ENCODE data around the gene APOBEC3B.
"Not testable (repeated sequence)": the region's sequence is repeated elsewhere in the genome, so short reads cannot be mapped to it uniquely, and the experiment has no call there.

The APOBEC3B gene

DNA sequence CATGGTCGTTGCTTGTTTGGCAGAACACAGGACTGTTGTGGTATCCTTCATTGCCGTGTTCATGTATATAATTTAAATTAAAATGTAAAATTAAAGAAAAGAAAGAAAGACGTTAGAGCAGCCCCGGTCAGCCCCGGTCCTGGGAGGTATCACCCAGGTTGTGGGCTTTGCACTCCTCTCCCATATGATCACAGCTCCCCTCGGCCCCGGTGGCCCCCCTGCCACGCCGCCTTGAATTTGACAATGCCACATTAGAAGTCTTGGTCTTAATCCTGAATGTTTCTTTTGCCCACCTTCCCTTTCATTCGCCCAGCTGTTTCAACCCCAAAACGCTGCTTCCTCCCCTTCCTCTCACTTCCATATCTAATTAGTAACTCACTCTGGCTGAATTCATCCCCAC, 13.3 kb upstream of the APOBEC3B start:
- Histone ChIP-seq H3K27ac (ENCODE audit: low read length) (no peak overlapping the region), H3K4me1 (ENCODE audit: control insufficient read depth, insufficient read depth, low read length) (no peaks in the 10 kb centered on the region), H3K36me3 (ENCODE audit: control insufficient read depth in 2 of 2, insufficient read depth in 2 of 2, low read length in 2 of 2) (no peaks in the 10 kb centered on the region), H3K27me3 (ENCODE audit: control insufficient read depth in 1 of 2, insufficient read depth in 2 of 2, low read length in 2 of 2) (peaks cover 0 to 4% of the 10 kb centered on the region in 2 donors), H3K4me3 (ENCODE audit: low read length in 2 of 2) (no peak overlapping the region), H3K9me3 (ENCODE audit: control insufficient read depth in 2 of 2, low read length in 2 of 2) (no peaks in the 10 kb centered on the region), H3K9ac (ENCODE audit: low read length in 2 of 2) (no peak overlapping the region)

DNA sequence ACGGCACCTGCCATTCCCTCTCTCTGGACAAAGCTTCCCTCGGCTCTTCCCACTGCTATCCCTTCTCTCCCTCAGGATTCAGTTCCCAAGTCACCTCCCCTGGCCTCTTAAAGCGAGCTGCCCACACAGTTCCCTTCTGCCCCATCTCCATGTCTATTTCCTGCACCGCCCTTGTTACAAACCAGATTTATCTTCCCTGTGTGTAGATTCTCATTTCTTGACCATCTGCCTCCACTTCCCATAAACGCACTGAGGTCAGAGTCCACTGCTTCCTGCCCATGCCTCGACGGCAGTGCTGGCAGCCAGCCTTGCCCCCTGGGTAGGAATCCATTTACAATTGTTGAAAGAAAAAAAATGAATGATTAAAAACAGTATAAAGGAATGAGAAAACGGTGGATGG, 11.6 kb upstream of the APOBEC3B start:
- no peaks in the 10 kb centered on the region for H3K4me1 ChIP-seq (ENCODE audit: control insufficient read depth, insufficient read depth, low read length)
- H3K9ac ChIP-seq (ENCODE audit: low read length in 2 of 2): no peak overlapping the region
- no peaks in the 10 kb centered on the region for H3K36me3 ChIP-seq (ENCODE audit: control insufficient read depth in 2 of 2, insufficient read depth in 2 of 2, low read length in 2 of 2)
- peaks cover 0 to 4% of the 10 kb centered on the region in 2 donors for H3K27me3 ChIP-seq (ENCODE audit: control insufficient read depth in 1 of 2, insufficient read depth in 2 of 2, low read length in 2 of 2)
- no peak overlapping the region for H3K27ac ChIP-seq (ENCODE audit: low read length)
- H3K4me3 ChIP-seq (ENCODE audit: low read length in 2 of 2): no peak overlapping the region
- no peaks in the 10 kb centered on the region for H3K9me3 ChIP-seq (ENCODE audit: control insufficient read depth in 2 of 2, low read length in 2 of 2)

- Histone ChIP-seq H3K9ac (ENCODE audit: low read length in 2 of 2) (no peak overlapping the region), H3K4me3 (ENCODE audit: low read length in 2 of 2) (no peak overlapping the region), H3K9me3 (ENCODE audit: control insufficient read depth in 2 of 2, low read length in 2 of 2) (no peaks in the 10 kb centered on the region), H3K27me3 (ENCODE audit: control insufficient read depth in 1 of 2, insufficient read depth in 2 of 2, low read length in 2 of 2) (peaks cover 0 to 4% of the 10 kb centered on the region in 2 donors), H3K27ac (ENCODE audit: low read length) (no peak overlapping the region), H3K36me3 (ENCODE audit: control insufficient read depth in 2 of 2, insufficient read depth in 2 of 2, low read length in 2 of 2) (no peaks in the 10 kb centered on the region), H3K4me1 (ENCODE audit: control insufficient read depth, insufficient read depth, low read length) (no peaks in the 10 kb centered on the region)
Observed at GRCh38 chr22:38971202-38971601, 10.9 kb upstream of the APOBEC3B start.

DNA sequence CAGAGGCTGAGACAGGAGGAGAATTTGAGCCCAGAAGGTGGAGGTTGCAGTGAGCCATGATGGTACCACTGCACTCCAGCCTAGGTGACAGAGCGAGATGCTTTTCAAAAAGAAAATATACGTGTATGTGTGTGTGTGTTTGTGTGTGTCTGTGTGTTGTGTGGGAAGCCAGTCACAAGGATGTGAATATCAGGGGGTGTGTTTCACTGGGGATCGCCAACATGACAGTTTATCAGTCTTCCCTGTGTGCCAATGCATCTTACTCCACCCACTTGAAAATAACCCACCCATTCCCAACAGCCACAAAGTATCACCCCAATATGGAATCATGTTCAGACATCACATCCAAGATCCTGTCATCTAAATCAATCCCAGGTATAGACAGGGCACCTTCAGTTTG, 10.4 kb upstream of the APOBEC3B start:
- no peak overlapping the region for H3K9ac ChIP-seq (ENCODE audit: low read length in 2 of 2)
- H3K27me3 ChIP-seq (ENCODE audit: control insufficient read depth in 1 of 2, insufficient read depth in 2 of 2, low read length in 2 of 2): peaks cover 0 to 4% of the 10 kb centered on the region in 2 donors
- H3K9me3 ChIP-seq (ENCODE audit: control insufficient read depth in 2 of 2, low read length in 2 of 2): no peaks in the 10 kb centered on the region
- no peaks in the 10 kb centered on the region for H3K36me3 ChIP-seq (ENCODE audit: control insufficient read depth in 2 of 2, insufficient read depth in 2 of 2, low read length in 2 of 2)
- no peak overlapping the region for H3K4me3 ChIP-seq (ENCODE audit: low read length in 2 of 2)
- no peaks in the 10 kb centered on the region for H3K4me1 ChIP-seq (ENCODE audit: control insufficient read depth, insufficient read depth, low read length)
- H3K27ac ChIP-seq (ENCODE audit: low read length): no peak overlapping the region

GRCh38 chr22:38972558-38972957, 9.6 kb upstream of the APOBEC3B start:
- Histone ChIP-seq H3K36me3 (ENCODE audit: control insufficient read depth in 2 of 2, insufficient read depth in 2 of 2, low read length in 2 of 2) (no peaks in the 10 kb centered on the region), H3K4me3 (ENCODE audit: low read length in 2 of 2) (no peak overlapping the region), H3K27me3 (ENCODE audit: control insufficient read depth in 1 of 2, insufficient read depth in 2 of 2, low read length in 2 of 2) (peaks cover 0 to 2% of the 10 kb centered on the region in 2 donors), H3K4me1 (ENCODE audit: control insufficient read depth, insufficient read depth, low read length) (no peaks in the 10 kb centered on the region), H3K9me3 (ENCODE audit: control insufficient read depth in 2 of 2, low read length in 2 of 2) (no peaks in the 10 kb centered on the region), H3K27ac (ENCODE audit: low read length) (no peak overlapping the region), H3K9ac (ENCODE audit: low read length in 2 of 2) (no peak overlapping the region)

GRCh38 chr22:38973289-38974169, 8.6 kb upstream of the APOBEC3B start:
- Histone ChIP-seq H3K36me3 (ENCODE audit: control insufficient read depth in 2 of 2, insufficient read depth in 2 of 2, low read length in 2 of 2) (no peaks in the 10 kb centered on the region), H3K27ac (ENCODE audit: low read length) (no peak overlapping the region), H3K4me3 (ENCODE audit: low read length in 2 of 2) (no peak overlapping the region), H3K9ac (ENCODE audit: low read length in 2 of 2) (no peak overlapping the region), H3K4me1 (ENCODE audit: control insufficient read depth, insufficient read depth, low read length) (no peaks in the 10 kb centered on the region), H3K27me3 (ENCODE audit: control insufficient read depth in 1 of 2, insufficient read depth in 2 of 2, low read length in 2 of 2) (peaks cover 0 to 2% of the 10 kb centered on the region in 2 donors), H3K9me3 (ENCODE audit: control insufficient read depth in 2 of 2, low read length in 2 of 2) (no peaks in the 10 kb centered on the region)

DNA sequence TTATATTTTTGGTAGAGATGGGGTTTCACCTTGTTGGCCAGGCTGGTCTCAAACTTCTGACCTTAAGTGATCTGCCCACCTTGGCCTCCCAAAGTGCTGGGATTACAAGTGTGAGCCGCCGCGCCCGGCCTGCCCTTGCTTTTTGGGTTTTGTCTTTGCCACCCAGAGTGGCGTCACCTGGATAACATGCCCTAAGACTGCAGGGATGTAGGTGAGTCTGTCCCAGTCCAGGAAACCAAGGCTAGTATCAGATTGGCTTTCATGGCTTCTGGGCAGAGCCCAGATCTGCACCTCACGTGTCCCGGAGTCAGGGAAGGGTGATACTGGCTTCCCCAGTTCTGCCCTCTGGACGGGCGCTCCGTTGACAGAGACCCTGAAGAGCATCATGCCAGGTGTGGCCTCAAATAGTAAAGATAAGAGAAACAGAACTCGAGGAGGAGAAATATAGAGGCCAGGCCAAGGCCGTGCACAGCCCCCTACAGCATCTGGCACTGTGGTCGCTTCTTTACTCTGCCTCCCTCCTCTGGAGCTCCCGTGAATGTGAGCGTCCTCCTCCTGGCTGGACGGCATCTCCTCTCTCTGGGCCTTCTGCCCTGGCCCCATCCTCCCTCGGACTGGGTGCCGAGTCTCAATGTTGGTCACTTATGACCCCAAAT, 7.8 kb upstream of the APOBEC3B start:
- Histone ChIP-seq H3K9ac (ENCODE audit: low read length in 2 of 2) (no peak overlapping the region), H3K36me3 (ENCODE audit: control insufficient read depth in 2 of 2, insufficient read depth in 2 of 2, low read length in 2 of 2) (no peaks in the 10 kb centered on the region), H3K4me1 (ENCODE audit: control insufficient read depth, insufficient read depth, low read length) (no peaks in the 10 kb centered on the region), H3K9me3 (ENCODE audit: control insufficient read depth in 2 of 2, low read length in 2 of 2) (no peaks in the 10 kb centered on the region), H3K4me3 (ENCODE audit: low read length in 2 of 2) (no peak overlapping the region), H3K27me3 (ENCODE audit: control insufficient read depth in 1 of 2, insufficient read depth in 2 of 2, low read length in 2 of 2) (peaks cover 0 to 2% of the 10 kb centered on the region in 2 donors), H3K27ac (ENCODE audit: low read length) (no peak overlapping the region)

- no peak overlapping the region for H3K4me3 ChIP-seq (ENCODE audit: low read length in 2 of 2)
- H3K27ac ChIP-seq (ENCODE audit: low read length): no peak overlapping the region
- no peak overlapping the region for H3K9ac ChIP-seq (ENCODE audit: low read length in 2 of 2)
- peaks cover 0 to 2% of the 10 kb centered on the region in 2 donors for H3K27me3 ChIP-seq (ENCODE audit: control insufficient read depth in 1 of 2, insufficient read depth in 2 of 2, low read length in 2 of 2)
- H3K36me3 ChIP-seq (ENCODE audit: control insufficient read depth in 2 of 2, insufficient read depth in 2 of 2, low read length in 2 of 2): no peaks in the 10 kb centered on the region
- no peaks in the 10 kb centered on the region for H3K9me3 ChIP-seq (ENCODE audit: control insufficient read depth in 2 of 2, low read length in 2 of 2)
- no peaks in the 10 kb centered on the region for H3K4me1 ChIP-seq (ENCODE audit: control insufficient read depth, insufficient read depth, low read length)
Observed at GRCh38 chr22:38974826-38975175, 7.3 kb upstream of the APOBEC3B start.

DNA sequence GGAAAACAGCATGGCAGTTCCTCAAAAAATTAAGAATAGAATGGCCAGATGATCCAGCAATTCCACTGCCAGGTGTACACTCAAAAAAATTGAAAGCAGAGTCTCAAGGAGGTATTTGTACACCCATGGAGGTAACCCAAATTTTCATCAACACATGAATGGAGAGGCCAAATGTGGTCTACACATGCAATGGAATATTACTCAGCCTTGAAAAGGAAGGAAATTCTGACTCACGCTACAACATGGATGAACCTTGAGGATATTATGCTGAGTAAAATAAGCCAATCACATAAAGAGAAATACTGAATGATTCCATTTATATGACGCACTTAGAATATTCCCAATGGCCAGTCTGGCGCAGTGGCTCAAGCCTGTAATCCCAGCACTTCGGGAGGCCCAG, 4.9 kb upstream of the APOBEC3B start:
- H3K9me3 ChIP-seq (ENCODE audit: control insufficient read depth in 2 of 2, low read length in 2 of 2); H3K36me3 ChIP-seq (ENCODE audit: control insufficient read depth in 2 of 2, insufficient read depth in 2 of 2, low read length in 2 of 2); H3K4me3 ChIP-seq (ENCODE audit: low read length in 2 of 2); H3K27me3 ChIP-seq (ENCODE audit: control insufficient read depth in 1 of 2, insufficient read depth in 2 of 2, low read length in 2 of 2); H3K9ac ChIP-seq (ENCODE audit: low read length in 2 of 2); H3K27ac ChIP-seq (ENCODE audit: low read length): not testable (repeated sequence)
- H3K4me1 ChIP-seq (ENCODE audit: control insufficient read depth, insufficient read depth, low read length): peaks cover 11% of the 10 kb centered on the region

DNA sequence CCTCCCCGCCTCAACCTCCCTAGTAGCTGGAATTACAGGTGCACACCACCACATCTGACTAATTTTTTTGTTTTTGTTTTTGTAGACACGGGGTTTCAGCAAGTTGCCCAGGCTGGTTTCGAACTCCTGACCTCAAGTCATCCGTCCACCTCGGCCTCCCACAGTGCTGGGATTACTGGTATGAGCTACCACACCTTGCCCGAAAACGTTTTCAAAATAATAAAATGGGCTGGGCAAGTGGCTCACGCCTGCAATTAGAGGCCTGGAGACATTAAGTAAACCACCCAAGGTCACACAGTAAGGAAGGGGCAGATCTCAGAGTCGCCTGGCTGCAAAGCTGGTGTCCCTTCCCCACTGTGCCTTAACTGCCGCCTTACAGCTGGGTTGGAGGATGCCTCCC, 1.6 kb upstream of the APOBEC3B start:
- peaks cover 15% of the 10 kb centered on the region for H3K4me1 ChIP-seq (ENCODE audit: control insufficient read depth, insufficient read depth, low read length)
- not testable (repeated sequence) for H3K4me3 ChIP-seq (ENCODE audit: low read length in 2 of 2); H3K9ac ChIP-seq (ENCODE audit: low read length in 2 of 2); H3K36me3 ChIP-seq (ENCODE audit: control insufficient read depth in 2 of 2, insufficient read depth in 2 of 2, low read length in 2 of 2); H3K27ac ChIP-seq (ENCODE audit: low read length); H3K9me3 ChIP-seq (ENCODE audit: control insufficient read depth in 2 of 2, low read length in 2 of 2); H3K27me3 ChIP-seq (ENCODE audit: control insufficient read depth in 1 of 2, insufficient read depth in 2 of 2, low read length in 2 of 2)
